ENCODE measurements around the gene CCL1.
"Not testable (repeated sequence)": the region's sequence is repeated elsewhere in the genome, so short reads cannot be mapped to it uniquely, and the experiment has no call there.

Gene CCL1

DNA sequence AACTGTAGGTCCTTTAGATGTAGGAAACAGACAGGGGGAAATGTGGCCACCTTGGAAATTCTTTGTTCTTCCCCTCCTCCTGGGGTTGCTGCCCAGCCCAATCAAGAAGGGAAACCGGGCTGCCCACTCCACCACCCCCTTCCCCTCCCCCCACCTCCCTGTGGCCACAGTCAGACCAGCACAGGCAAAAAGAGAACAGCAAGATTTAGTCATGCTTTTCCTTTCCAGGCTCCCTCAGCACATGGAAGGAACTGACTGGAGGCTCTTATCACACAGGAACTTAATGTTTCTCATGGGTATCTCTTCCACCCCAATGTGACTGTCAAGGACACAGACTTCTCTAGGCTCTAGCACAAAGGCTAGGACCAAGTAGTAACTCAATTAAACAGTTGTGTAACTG lies 3.0 kb upstream of the CCL1 start:
- in situ Hi-C loops (cut with HindIII; ENCODE audit: low pct_ligation_motif_present, low pct_unique_long_range_greater_than_20kb, low sequenced_read_pairs) = no loop called here
- DNase-seq = no peak

DNA sequence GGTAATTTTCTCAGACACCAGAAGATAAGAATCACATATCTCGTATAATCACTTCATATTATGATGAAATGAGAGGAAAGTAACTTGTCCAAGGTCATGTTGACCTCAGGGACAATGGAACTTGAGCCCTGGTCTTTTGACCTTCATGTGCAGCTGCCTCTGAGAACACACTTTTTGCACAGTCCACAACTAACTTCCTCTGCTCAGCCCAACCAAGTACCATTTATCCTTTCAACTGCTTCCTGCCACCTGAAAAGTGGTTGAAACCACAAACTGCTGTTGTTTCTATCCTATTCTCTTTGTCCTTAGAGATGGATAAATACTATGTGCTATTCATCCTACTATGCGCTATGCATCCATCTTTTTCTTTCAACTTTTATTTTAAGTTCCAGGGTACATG lies 2.3 kb upstream of the CCL1 start:
- in situ Hi-C loops (cut with HindIII; ENCODE audit: low pct_ligation_motif_present, low pct_unique_long_range_greater_than_20kb, low sequenced_read_pairs) = no loop called here
- DNase-seq = no peak

DNA sequence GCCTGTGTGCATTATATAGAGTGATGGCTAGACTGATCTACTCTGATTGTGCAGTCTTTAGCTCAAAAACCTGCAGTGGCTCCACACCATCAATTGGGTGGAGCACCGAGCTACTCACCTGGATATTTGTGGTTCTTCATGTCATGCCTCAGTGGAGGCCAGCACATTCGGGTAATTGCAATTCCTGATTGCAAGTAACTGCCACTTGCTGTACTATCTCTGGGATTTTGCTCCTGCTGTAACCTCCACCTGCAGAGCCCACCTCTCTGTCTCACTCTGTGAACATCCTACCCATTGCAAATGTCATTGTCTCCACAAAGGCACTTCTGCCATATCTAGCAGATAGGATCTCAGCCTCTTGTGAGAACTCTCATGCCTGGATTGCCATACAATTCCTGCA lies 1.7 kb upstream of the CCL1 start:
- in situ Hi-C loops (cut with HindIII; ENCODE audit: low pct_ligation_motif_present, low pct_unique_long_range_greater_than_20kb, low sequenced_read_pairs) = no loop called here
- DNase-seq = no peak

DNA sequence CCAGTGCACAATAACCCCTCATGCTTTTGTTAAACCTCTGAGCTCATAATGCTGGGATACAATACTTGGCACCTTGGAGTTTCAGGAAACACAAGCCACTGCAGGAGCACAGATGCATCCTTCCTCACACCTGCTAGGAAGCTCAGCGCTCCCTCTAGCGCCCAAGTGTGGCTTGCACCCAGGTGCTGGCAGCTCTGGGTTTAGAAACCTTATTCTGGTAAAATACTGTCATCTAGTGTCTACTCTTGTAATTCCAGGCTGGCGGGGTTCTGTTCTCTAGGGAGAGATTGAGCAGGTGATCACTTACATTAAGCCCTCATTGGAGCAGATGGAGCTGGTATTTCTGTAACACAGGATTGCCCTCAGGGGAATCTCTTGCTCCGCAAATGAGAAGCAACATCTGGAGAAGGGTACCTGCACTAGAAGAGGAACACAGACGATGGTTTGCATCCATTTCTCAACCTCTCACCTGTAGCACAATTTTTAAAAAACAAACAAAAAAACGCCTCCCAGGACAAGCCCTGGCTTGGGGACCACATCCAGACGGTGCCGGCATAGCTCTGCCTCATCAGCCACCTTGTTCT lies 1.5 kb downstream of the CCL1 start:
- DNase-seq = peak; percentile 90
- in situ Hi-C loops (cut with HindIII; ENCODE audit: low pct_ligation_motif_present, low pct_unique_long_range_greater_than_20kb, low sequenced_read_pairs) = no loop called here

DNA sequence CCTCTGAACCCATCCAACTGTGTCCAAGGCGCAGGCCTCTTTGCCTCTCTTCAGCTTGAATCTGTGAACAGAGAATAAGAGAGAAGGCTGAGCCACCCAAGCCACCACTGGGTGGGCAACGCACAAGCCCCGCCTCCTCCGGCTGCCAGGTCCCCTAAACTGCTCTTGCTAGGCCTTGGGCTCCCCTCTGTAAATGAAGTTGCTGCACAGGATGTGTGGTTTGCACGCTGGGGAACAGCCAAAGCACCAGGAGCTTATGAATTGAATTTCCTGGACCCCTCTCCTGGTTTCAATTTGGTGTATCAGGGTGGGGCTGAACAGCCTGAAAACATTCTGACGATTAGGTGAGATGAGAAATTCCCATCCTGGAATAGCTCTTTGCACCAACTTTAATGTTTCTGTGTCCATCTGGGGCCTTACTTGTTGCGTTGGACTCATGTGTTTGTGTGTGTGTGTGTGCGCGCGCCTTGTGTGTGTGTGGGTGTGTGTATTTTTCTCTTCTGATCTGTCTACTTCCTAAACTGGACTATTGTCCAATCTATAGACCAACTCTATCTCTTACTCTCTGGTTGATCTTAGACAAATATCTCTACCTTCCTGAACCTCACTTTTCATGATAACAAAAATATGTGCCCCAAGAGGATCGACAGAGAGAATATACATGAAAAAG lies 2.3 kb downstream of the CCL1 start:
- in situ Hi-C loops (cut with HindIII; ENCODE audit: low pct_ligation_motif_present, low pct_unique_long_range_greater_than_20kb, low sequenced_read_pairs) = no loop called here
- DNase-seq = no peak

DNA sequence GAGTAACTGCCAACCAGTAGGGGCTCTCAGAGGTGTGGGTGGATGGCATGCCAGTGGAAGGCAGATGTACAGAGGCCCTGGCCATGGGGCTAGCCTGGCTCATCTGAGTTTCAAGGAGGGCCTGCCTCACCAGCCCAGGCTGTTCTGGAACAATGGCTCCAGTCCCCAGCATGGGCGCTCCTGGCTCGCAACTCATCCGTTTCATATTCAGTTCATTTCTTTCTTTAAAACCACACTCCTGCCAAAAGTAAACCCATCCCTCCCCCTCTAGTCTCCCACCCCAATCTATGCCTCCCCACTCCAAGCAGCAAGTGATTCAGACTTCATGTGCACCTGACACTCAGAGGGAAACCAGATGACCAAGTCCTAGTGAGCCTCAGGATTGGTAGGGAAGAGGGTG lies 4.4 kb downstream of the CCL1 start:
- in situ Hi-C loops (cut with HindIII; ENCODE audit: low pct_ligation_motif_present, low pct_unique_long_range_greater_than_20kb, low sequenced_read_pairs) = no loop called here
- no peak for DNase-seq

DNA sequence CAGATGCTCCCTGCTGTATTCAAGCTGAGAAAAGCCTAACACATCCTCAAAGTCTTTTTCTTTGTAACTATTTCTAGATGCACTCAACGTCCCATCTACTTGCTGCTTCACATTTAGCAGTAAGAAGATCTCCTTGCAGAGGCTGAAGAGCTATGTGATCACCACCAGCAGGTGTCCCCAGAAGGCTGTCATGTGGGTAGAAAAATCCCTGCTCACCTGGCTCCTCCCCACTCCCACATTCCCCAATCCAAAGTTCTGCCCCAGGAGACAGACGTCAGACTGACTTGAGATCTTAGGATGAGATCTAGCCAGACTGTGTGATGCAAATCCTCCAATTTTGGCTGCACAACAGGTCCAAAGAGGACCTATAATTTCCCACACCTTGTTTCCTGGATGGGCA lies 5.6 kb downstream of the CCL1 start:
- no peak for DNase-seq
- in situ Hi-C loops (cut with HindIII; ENCODE audit: low pct_ligation_motif_present, low pct_unique_long_range_greater_than_20kb, low sequenced_read_pairs) = no loop called here

DNA sequence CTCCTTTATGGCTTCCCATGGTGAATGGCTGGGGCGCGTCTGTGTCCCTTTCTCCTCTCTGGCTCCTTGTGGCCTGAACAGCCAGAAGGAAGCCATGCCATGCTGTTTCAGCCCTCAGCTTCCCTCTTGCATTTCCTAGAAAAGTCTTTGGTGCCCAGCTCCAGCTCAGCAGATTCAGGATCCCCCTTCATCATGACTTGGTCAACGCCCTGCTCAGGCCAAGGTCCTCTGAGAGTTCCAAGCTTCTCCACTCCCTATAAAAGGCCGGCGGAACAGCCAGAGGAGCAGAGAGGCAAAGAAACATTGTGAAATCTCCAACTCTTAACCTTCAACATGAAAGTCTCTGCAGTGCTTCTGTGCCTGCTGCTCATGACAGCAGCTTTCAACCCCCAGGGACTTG lies 6.8 kb downstream of the CCL1 start, which contains the start of gene CCL13:
Gene CCL13, plus strand, starts transcription at position 287 of the 400 bp plus-strand sequence. Its CDS starts 47 bp downstream, at position 334.
- no peak for DNase-seq
- in situ Hi-C loops (cut with HindIII; ENCODE audit: low pct_ligation_motif_present, low pct_unique_long_range_greater_than_20kb, low sequenced_read_pairs) = no loop called here

DNA sequence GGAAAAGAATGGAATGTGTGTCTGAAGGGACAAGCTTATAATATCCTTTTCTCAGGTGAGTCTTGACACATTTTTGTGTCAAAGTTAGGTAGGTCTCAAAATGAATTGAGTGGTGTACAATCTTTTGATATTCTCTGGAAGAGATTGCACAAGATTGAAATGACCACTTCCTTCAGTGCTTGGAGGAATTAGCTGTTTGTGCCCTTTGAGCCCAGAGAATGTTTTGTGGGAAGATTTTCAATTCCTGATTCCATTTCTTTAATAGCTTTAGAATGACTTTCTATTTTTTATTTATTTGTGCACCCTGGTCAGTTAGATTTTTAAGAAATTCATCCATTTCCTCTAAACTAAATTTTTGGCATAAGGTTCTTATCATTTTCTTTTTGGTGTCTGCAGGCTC lies 8.4 kb downstream of the CCL1 start:
- in situ Hi-C loops (cut with HindIII; ENCODE audit: low pct_ligation_motif_present, low pct_unique_long_range_greater_than_20kb, low sequenced_read_pairs) = no loop called here
- no peak for DNase-seq

DNA sequence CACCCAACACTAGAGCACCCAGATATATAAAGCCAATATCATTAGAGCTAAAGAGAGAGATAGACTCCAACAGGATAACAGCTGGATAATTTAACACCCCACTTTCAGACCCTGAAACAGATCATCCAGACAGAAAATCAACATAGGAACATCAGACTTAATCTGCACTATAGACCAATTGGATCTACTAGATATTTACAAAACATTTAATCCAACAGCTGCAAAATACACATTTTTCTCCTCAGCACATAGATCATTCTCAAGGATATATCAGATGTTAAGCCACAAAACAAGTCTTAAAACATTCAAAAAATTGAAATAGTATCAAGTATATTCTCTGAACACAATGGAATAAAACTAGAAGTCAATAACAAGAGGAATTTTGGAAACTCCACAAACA lies 10.8 kb downstream of the CCL1 start:
- in situ Hi-C loops (cut with HindIII; ENCODE audit: low pct_ligation_motif_present, low pct_unique_long_range_greater_than_20kb, low sequenced_read_pairs) = no loop called here
- DNase-seq = no peak

DNA sequence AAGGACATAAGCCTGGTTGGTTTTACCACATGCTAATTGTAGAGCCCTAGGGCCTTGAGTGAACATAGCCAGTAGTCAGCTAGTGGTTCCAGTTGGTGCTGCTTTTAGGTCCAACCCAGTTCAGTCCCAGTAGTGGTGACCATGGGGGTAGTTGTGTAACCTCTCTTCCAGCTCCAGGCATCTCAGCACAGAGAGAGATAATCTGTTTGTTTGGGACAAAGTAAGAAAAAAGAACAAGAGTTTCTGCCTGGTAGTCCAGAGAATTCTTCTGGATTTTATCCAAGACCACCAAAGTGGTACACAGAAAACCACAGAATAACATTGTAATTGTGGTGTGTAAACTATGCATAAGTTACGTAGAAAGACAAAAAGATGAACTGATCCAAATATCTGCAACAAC lies 11.9 kb downstream of the CCL1 start:
- in situ Hi-C loops (cut with HindIII; ENCODE audit: low pct_ligation_motif_present, low pct_unique_long_range_greater_than_20kb, low sequenced_read_pairs) = no loop called here
- no peak for DNase-seq

DNA sequence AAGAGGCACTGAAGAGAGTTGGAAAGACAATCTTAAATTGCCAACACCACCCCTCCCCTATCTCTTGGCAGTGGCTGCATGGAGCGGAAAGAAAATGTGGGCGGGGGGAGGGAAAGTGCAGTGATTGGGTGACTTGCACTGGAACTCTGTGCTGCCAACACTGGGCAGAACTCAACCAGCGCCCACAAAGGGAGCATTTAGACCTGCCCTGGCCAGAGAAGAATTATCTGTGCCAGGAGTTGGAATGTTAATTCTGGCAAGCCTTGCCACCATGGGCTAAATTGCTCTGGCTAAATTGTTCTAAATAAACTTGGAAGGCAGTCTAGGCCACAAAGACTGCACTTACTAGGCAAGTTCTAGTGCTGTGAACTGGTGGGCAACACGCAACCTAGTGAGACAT lies 13.3 kb downstream of the CCL1 start:
- no peak for DNase-seq
- in situ Hi-C loops (cut with HindIII; ENCODE audit: low pct_ligation_motif_present, low pct_unique_long_range_greater_than_20kb, low sequenced_read_pairs) = no loop called here

DNA sequence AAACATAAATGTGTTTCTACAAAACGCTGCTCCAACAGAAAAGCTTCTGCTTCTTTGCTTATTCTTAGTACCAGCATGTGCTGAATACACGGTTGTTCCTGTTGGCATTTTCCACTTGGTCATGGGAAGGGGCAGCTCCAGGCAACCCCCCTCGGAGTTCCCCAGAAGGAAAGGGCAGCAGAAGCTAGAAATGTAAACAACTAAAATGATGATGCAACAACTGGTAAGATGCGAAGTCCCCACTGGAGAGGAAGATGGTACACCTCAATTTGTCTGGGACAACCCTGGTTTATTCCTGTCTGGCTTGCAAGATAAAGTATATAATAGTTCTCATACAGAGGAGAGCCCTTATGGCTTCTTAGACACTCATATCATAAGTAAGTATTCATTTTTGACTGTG lies 16.0 kb downstream of the CCL1 start:
- DNase-seq = no peak
- in situ Hi-C loops (cut with HindIII; ENCODE audit: low pct_ligation_motif_present, low pct_unique_long_range_greater_than_20kb, low sequenced_read_pairs) = no loop called here

DNA sequence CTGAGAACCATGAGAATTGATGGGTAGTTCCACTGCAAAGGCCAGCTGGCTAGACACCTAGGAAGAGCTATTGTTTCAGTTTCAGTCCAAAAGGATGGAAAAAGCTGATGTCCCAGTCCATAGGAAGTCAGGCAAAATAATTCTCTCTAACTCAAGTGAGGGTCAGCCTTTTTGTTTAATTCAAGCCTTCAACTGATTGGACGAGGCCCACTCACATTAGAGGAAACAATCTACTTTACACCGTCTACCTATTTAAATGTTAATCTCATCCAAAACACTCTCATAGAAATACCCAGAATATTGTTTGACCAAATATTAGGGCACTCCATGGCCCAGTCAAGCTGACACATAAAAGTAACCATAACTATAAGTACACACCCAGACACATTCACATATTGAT lies 21.1 kb downstream of the CCL1 start:
- DNase-seq = no peak
- in situ Hi-C loops (cut with HindIII; ENCODE audit: low pct_ligation_motif_present, low pct_unique_long_range_greater_than_20kb, low sequenced_read_pairs) = no loop called here

DNA sequence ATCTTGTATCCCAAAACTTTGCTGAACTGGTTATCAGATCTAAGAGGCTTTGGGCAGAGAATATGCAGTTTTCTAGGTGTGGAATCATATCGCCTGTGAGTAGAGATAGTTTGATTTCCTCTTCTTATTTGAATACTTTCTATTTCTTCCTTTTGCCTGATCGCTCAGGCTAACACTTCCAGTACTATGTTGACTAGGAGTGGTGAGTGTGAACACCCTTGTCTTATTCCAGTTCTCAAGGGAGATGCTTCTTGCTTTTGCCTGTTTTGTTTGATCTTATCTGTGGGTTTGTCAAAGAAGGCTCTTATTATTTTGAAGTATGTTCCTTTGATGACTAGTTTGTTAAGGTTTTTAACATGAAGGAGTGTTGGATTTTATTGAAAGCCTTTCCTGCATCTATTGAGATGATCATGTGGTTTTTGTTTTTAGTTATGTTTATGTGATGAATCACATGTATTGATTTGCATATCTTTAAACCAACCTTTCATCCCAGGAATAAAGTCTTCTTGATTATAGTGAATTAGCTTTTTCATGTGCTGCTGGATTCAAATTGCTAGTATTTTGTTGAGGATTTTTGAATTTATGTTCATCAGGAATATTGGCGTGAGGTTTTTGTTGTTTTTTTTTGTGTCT lies 23.8 kb downstream of the CCL1 start:
- no peak for DNase-seq
- in situ Hi-C loops (cut with HindIII; ENCODE audit: low pct_ligation_motif_present, low pct_unique_long_range_greater_than_20kb, low sequenced_read_pairs) = no loop called here

DNA sequence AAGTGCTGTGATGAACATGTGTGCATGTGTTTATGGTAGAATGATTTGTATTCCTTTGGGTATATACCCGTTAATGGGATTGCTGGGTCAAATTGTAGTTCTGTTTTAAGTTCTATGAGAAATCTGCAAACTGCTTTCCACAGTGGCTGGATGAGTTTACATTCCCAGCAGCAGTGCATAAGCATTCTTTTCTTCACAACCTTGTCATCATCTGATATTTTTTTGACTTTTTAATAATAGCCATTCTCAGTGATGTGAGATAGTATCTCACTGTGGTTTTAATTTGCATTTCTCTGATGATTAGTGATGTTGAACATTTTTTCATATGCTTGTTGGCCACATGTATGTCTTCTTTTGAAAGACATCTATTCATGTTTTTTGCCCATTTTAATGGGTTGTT lies 25.3 kb downstream of the CCL1 start:
- in situ Hi-C loops (cut with HindIII; ENCODE audit: low pct_ligation_motif_present, low pct_unique_long_range_greater_than_20kb, low sequenced_read_pairs) = no loop called here
- no peak for DNase-seq

DNA sequence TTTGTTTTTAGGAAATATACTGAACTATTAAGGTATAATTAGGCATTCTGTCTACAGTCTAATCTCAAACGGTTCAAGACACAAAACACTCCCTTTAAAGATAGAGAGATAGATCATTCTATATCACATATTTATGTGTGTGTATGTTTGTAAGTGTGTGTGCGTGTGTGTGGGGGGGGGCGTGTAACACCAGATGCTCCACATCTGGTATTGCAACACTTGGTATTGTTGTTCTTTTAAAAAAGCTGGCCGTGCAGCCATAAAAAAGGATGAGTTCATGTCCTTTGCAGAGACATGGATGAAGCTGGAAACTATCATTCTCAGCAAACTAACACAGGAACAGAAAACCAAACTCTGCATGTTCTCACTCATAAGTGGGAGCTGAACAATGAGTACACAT lies 35.5 kb downstream of the CCL1 start:
- DNase-seq; in situ Hi-C loops (cut with HindIII; ENCODE audit: low pct_ligation_motif_present, low pct_unique_long_range_greater_than_20kb, low sequenced_read_pairs): not testable (repeated sequence)

DNA sequence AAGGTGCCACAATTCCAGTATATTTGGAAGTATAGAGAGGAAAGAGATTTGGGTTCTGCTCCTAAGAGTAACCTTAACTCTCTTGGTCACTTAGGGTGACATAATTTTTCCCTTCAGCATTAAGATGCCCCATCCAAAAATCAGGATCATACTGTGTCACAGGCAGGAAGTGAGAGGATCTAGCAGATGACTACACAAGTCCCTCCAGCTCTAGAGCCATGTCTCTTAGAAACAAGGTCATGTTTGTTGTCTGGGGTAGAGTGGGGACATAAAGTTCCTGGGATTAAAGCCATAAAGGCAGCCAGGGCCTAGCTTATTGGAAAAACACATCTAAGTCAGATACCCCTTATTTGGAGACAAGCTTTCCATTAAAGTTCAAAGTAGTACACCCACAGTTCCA lies 41.1 kb downstream of the CCL1 start:
- DNase-seq = no peak
- in situ Hi-C loops (cut with HindIII; ENCODE audit: low pct_ligation_motif_present, low pct_unique_long_range_greater_than_20kb, low sequenced_read_pairs) = loop anchor here (25.0 kb wide), 1 partner anchor 110 kb away; no protein-coding TSS in a partner anchor

DNA sequence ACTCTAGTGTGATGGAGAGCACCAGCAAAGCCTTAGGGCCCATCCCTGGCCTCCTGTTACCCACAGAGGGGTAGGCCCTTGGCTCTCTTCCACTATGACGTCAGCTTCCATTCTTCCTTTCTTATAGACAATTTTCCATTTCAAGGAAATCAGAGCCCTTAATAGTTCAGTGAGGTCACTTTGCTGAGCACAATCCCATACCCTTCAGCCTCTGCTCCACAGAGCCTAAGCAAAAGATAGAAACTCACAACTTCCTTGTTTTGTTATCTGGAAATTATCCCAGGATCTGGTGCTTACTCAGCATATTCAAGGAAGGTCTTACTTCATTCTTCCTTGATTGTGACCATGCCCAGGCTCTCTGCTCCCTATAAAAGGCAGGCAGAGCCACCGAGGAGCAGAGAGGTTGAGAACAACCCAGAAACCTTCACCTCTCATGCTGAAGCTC lies 44.0 kb downstream of the CCL1 start, which contains the start of gene CCL8:
Gene CCL8, plus strand, starts transcription at position 397 of the 445 bp plus-strand sequence. CDS start 67 bp downstream, outside the sequence.
- in situ Hi-C loops (cut with HindIII; ENCODE audit: low pct_ligation_motif_present, low pct_unique_long_range_greater_than_20kb, low sequenced_read_pairs) = loop anchor here (25.0 kb wide), 1 partner anchor 107 kb away; no protein-coding TSS in a partner anchor
- no peak for DNase-seq

DNA sequence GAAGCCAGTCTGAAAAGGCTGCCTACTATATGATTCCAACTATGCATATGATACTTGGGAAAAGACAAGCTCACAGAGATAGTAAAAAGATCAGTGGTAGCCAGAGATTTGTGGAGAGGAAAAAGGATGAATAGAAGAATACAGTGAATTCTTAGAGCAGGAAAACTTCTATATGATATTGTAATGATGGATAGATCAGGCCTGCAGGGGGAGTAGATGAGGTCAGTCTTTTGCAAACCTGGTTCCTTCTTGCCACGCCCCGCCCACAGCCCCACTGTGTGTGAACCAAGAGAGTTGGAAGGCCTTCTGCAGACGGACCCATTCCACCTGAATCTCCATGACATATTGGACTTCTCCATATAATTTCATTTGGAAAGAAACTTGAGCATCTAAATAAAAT lies 44.6 kb downstream of the CCL1 start:
- in situ Hi-C loops (cut with HindIII; ENCODE audit: low pct_ligation_motif_present, low pct_unique_long_range_greater_than_20kb, low sequenced_read_pairs) = loop anchor here (25.0 kb wide), 1 partner anchor 106 kb away; no protein-coding TSS in a partner anchor
- DNase-seq = peak; percentile 9

All from ACHN (cell line).